ENCODE data around the gene ZNF678.

DNA sequence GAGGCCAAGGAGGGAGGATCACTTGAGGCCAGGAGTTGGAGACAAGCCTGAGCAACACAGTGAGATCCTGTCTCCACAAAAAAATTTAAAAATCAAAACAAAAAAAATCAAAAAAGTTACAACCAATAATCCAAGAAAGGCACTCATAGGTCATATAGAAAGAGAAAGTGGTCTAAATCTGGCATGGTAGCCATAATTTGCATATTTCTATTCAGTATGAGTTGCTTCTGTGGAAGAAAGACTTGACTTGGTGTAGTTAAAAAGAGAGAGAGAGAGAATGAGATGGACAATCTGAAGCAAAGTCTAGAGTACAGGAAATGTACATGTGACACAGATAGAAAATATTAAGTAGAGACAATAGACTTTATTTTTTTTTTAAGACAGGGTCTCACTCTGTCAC is 149.3 kb downstream of the ZNF678 start:
- TF ChIP-seq, protein P1, sequence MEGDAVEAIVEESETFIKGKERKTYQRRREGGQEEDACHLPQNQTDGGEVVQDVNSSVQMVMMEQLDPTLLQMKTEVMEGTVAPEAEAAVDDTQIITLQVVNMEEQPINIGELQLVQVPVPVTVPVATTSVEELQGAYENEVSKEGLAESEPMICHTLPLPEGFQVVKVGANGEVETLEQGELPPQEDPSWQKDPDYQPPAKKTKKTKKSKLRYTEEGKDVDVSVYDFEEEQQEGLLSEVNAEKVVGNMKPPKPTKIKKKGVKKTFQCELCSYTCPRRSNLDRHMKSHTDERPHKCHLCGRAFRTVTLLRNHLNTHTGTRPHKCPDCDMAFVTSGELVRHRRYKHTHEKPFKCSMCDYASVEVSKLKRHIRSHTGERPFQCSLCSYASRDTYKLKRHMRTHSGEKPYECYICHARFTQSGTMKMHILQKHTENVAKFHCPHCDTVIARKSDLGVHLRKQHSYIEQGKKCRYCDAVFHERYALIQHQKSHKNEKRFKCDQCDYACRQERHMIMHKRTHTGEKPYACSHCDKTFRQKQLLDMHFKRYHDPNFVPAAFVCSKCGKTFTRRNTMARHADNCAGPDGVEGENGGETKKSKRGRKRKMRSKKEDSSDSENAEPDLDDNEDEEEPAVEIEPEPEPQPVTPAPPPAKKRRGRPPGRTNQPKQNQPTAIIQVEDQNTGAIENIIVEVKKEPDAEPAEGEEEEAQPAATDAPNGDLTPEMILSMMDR (IDR thresholded peaks at IDR 0.05): no peak
- TF ChIP-seq POLR2A (IDR thresholded peaks at IDR 0.05): no peak
- no peak for TF ChIP-seq EP300 (IDR thresholded peaks at IDR 0.05)
